ENCODE data around the gene C6orf47.

Gene C6orf47

DNA sequence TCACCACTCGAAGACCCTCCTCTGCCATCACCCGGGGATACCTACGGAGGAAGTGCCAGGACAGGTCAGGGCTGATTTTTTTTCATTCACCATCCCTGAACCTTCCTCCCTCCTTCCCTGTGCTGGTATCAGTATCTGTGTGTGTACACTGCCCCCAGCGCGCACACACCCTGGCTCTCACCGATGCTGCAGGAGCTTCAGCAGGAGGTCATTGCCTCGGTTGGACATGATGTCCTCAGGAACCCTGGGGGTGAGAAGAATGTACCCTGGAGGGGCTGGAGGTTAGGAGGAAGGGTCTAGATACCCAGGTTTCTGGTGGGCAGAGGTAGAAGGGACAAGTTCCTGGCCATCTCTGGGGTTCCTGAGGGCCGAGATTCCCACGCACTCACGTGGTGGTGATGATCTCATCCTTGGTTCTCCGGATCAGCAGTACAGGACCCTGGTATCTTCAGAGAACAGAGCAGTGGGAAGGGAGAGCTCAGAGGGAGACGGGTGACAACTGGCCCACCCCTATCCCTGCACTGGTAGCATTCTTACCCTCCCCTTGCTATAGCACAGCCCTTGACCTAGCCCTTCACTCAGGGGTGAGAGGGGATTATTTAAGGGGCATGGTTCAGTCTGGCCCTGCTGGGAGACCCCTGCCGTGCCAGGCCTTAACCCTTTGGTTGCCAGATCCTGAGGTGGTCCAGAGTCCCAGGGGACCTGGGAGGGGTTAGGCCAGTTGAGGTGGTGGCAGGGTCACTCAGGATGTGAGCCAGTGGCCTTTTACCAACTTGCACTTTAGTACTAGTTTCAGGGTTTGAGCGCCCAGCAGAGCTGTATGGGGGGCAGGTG, 27.5 kb upstream of the C6orf47 start:
- DNase-seq (ENCODE audit: low read depth): no peak

DNA sequence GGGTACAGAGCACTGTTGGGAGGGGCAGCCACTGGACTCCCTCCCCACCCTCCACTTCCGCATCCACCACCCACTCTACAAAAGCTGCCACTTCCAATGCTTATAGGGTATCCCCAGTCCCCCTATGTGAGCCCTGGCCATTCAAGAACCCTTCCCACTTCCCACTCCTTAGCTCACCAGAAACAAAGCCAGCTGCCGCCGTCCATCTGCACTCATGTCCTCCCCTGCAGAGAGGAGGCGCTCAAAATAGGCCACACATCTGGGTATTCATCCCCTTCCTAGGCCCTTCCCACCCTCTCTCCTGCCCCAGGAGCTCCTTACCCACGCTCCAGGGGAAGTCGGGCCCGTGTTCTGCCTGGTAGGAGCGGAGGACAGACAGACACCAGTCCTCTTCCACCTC, 26.7 kb upstream of the C6orf47 start:
- no peak for DNase-seq (ENCODE audit: low read depth)

DNA sequence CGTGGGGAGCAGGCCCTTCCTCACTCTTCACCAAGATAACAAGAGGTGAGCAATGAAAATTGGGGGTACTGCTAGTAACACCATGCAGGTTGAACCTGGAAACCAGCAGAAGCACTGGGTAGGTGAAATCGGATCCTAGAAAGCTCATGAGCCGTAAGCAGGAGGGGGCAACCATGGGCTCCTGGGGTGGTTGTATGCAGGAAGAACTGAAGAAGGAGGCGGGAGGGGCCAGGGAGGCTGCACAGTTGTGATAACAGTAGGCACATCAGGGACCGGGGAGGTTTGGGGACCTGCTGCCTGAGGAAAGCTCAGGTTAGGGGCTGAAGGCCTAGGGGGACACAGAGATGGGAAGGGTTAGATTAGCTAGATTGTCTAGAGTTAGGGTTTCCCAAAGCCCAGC, 25.9 kb upstream of the C6orf47 start:
- no peak for DNase-seq (ENCODE audit: low read depth)

DNA sequence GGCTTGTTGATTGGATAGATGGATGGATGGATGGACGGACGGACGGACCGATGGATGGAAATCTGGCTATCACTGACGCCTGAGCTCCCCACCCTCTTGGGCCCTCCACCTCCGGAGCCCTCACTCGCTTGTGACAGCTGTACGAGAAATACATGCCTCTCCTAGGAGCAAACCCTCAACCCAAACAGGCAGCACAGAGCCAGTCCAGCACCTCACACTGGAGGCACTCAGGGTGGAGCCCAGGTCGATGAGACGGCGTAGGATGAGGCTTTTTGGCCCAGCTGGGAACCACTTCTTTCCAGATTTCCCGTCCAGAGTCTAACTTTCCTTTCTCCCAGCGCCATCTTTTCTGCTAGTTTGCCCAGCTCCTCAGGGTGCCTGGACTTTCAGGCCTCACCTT, 23.0 kb upstream of the C6orf47 start:
- no peak for DNase-seq (ENCODE audit: low read depth)

DNA sequence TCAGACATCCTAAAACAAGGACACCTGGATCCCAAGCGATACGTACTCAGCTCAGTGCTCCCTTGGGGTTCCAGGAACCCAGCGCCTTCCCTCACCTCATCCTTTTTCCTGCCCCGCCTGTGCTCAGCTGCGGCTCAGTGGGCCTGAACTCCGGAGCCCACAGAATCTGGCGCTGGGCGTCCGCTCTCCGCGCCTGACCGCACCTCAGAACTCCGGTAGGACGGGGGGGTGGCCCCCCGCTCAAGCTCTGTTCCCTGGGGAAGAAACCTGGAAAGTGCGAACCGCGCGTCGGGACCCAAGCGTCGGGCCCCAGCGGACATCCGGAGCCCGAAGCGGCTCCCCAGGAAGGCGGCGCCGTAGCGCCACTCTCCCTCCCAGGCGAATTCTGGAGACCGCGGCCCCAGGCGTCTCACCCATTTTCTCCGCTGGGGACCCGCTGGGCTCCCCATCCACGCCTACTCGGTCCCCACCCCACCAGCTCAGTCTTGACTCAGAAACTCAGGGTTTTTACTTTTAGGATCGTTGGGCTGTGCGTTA, 20.6 kb upstream of the C6orf47 start:
- DNase-seq (ENCODE audit: low read depth): no peak

DNA sequence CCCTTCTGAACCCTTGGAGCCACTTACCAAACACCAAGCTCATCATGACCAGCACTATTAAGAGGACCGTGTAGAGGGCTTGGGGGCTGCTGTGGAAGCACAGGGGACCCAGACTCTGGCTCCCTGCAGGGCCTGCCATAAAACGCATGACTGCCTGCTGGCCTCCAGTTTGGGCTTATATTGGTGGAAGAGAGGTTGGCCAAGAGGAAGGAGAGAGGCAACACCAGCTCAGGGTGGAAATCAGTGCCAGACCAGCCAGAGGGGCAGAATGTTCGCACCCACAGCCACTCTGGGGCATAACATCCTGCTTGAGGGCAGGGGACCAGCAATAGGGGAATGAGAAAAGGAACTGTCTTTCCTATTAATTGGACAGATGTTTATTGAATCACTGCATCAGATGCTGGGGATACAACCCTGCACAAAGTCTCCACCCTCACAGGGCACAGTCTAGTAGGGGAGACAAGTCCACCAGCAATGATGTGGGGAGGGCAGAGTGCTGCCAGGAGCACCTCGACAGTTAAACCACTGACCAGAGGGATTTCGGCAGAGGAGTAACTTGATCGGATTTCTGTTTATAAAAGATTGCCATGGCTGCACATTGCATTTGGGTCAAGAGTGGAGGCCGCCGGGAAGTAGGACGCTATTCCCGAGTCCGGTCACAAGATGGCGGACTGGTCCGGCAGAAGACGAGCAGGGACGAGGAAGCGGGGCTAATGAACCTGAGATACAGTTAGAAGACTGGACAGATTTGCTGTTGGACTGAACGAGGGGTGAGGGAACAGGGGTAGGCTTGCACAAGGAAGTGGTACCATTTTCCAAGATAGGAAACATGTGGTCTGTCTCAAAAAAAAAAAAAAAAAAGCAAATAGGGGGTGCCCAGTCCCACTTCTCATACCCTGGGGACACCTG, 19.9 kb upstream of the C6orf47 start, which contains the start of gene LY6G5C:
Gene LY6G5C, minus strand, starts transcription at position 842 of the 909 bp plus-strand sequence. Its CDS starts 694 bp downstream, at position 148.
- peak; percentile 32 for DNase-seq (ENCODE audit: low read depth)

DNA sequence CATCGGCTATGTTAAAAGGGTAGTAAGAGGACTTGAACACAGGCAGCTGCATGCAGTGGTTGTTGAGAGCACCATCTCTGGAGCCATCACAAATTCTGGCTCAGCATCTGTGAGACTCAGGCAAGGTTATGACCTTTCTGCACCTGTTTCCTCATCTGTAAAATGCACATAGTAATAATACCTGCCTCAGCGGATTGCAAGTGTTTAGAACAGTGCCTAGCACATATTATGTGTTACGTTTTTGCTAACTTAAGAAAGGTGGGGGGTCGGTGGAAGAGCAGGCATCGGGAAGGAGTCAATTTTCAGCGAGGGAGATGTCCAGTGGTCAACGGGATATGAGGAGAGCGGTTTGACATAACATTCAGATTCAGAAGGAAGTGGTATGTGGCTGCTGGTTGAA, 17.4 kb upstream of the C6orf47 start:
- DNase-seq (ENCODE audit: low read depth): no peak

DNA sequence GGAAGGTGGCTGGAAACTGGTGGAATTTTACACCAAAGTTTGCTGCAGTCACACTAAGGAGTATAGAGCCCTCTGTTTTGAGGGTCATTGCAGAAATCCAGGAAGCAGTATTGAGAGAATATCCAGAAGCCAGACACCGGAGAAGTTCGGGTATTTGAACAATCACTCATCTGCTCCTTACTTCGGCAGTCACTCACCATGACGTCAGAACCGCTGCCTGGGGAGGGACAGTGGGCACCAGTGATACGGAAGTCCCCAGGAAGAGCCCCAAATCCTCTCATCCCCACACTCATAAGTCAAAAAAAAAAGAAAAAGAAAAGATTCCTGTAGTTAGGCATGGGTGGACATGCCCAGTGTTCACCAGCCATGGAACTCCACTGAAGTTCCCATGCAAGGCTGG, 16.3 kb upstream of the C6orf47 start:
- DNase-seq (ENCODE audit: low read depth): no peak

DNA sequence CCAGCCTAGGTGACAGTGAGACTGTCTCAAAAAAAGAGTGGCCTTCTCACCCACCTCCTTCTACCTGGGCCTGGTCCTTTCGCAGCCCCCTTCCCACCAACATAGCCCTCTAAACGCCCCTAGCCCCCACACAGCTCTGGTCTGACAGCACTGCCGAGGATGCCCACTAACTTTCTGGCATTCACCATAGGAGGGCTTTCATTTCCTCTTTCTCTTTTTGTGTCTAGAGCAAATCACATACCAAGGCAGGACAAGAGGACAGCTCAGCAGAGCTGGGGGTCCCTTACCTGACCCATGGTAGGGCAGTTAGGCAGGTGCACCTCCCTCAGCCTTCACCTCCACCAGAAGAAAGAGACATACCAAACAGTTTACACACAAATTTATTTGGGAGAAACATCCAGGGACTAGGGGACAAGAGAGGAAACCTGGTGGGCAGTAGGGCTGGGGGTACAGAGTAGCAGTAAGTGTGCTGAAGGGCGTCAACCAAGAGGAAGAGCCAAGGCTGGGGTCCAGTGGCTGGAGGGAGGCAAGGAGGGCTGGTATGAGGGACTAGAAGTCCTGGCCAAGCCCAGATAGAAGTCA, 15.8 kb upstream of the C6orf47 start:
- DNase-seq (ENCODE audit: low read depth): no peak

DNA sequence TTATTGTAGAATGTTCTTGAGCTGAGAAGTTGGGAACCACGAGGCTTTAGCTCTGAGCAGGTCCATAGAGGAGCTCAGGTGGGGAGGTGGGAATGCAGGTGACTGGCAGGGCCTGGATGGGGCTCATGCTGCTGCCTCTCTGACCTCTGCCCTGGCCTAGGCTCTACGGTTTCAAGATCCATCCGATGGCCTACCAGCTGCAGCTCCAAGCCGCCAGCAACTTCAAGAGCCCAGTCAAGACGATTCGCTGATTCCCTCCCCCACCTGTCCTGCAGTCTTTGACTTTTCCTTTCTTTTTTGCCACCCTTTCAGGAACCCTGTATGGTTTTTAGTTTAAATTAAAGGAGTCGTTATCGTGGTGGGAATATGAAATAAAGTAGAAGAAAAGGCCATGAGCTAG, 9.1 kb upstream of the C6orf47 start, which contains the start of gene LY6G5B:
Gene LY6G5B, plus strand, starts transcription at position 301 of the 400 bp plus-strand sequence. CDS start 975 bp downstream, outside the sequence.
- DNase-seq (ENCODE audit: low read depth): no peak

DNA sequence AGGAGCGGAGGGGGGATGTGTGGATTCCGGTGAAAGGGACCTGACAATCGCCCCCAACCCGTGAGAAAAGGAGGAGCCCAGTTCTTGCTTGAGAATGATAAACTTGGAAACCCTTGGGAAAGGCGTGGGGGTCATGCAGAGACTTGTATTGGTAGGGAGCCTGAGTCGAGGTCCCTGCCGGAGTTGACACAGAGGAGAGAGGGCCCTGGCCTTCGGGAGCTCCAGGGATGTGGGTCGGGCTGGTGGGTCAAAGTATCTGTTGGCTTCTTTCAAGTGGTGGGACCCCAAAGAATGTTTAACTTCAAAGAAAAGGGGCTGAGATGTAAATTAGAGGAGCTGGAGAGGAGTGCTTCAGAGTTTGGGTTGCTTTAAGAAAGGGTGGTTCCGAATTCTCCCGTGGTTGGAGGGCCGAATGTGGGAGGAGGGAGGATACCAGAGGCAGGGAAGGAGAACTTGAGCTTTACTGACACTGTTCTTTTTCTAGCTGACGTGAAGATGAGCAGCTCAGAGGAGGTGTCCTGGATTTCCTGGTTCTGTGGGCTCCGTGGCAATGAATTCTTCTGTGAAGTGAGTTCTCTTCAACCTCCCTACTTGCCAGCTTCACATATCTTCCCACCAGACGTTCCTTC, 5.9 kb upstream of the C6orf47 start:
- DNase-seq (ENCODE audit: low read depth): no peak

DNA sequence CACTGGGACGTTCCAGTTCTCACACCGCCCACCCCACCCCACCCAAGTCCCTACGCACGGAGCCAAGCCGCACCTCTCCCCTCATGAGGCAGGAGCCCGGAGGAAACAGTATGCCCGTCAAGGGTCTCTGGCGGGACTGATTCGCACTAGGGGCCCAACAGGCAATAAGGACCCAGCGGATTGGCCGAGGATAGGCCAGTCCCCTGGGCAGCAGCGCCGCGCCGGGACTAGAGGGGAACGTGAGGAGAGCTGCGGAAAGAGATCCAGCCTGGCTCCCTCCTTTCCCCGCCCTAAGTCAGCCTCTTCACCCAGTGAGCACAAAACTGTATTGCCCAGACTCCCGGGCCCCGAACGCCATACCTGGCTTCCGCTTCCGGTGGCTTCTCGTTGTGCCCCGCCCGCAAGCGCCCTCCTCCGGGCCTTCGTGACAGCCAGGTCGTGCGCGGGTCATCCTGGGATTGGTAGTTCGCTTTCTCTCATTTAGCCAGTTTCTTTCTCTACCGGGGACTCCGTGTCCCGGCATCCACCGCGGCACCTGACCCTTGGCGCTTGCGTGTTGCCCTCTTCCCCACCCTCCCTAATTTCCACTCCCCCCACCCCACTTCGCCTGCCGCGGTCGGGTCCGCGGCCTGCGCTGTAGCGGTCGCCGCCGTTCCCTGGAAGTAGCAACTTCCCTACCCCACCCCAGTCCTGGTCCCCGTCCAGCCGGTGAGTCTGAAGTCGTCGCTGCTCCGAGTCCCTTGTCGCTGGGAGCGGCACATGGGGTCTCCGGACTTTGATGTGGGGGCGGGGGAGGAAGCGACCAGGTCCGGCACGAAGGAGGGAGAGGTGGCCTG, 5.1 kb upstream of the C6orf47 start, which contains the start of gene CSNK2B:
Gene CSNK2B, plus strand, starts transcription at position 580 of the 836 bp plus-strand sequence. CDS start 752 bp downstream, outside the sequence.
- peak; percentile 97 for DNase-seq (ENCODE audit: low read depth)

DNA sequence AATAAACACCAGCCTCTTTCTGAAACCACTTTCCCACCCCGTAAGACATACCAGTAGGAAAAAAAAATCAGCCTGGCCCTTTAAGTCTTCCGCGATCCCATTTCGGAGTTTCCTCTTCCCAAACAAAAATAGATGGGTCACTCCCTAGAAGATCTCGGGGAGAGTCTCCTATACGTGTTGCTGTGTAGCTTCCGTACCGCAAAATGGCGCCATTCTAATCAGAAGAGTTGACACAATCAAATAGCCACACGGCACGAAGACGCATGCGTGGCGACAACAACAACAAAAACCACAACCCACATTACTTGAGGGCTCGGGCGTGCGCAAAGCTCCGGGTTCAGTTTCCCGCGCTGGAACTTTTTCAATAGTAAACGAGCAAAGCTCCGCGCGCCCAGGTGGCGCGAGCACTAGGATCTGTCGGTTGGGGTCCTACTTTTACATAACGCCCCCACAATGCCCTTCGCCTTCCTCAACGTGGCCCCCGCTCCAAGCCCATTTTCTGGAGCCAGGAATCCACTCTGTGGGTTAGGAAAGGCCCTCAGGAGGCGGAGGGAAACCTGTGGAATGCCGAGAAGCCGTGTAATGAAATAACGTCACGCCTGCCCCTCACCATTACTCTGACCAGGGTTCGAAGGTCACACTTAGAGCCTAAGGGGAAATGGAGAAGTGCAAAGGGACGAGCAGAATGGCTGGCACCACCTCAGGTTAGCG, 4.4 kb upstream of the C6orf47 start, which contains the start of gene GPANK1:
Gene GPANK1, minus strand, starts transcription at position 208 of the 711 bp plus-strand sequence. CDS start 519 bp downstream, outside the sequence.
- DNase-seq (ENCODE audit: low read depth): peak; percentile 71

DNA sequence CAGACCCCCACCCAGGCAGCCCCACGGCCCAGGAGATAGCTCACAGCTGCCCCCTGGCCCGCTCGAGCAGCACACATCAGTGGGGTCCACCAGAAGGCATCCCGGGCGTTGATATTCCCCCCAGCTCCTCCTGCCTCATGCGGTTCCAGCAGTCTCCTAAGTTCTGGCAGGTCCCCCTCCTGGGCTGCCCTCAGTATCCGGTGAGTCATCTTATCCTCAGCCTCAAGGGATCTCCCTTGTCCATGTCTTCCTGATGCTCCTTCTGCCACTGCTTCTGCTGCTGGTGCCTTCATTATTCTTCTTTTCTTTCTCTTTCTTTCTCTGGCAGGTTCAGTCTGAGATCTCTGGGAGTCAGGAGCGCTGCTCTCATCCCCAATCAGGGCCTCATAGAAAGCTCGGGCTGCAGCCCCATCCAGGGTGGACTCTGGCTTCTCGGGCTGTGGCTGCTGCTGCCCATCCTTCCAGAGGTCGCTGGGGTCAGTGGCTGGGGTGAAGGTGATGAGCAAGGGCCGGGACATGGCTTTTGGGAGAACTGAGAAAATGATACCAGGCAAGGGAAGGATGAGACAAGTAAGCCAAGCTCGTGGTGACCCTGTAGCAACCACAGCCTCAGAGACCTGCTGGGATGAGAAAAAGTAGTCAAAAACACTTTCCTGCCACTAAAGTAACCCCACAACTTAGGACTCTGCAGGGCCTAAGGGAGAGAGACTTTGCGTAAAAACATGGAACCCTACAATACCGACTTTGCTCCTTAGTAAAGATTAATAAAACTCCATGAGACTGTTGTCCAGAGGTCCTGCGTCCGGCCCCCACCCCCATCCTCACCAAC, 3.6 kb upstream of the C6orf47 start:
- DNase-seq (ENCODE audit: low read depth): no peak

DNA sequence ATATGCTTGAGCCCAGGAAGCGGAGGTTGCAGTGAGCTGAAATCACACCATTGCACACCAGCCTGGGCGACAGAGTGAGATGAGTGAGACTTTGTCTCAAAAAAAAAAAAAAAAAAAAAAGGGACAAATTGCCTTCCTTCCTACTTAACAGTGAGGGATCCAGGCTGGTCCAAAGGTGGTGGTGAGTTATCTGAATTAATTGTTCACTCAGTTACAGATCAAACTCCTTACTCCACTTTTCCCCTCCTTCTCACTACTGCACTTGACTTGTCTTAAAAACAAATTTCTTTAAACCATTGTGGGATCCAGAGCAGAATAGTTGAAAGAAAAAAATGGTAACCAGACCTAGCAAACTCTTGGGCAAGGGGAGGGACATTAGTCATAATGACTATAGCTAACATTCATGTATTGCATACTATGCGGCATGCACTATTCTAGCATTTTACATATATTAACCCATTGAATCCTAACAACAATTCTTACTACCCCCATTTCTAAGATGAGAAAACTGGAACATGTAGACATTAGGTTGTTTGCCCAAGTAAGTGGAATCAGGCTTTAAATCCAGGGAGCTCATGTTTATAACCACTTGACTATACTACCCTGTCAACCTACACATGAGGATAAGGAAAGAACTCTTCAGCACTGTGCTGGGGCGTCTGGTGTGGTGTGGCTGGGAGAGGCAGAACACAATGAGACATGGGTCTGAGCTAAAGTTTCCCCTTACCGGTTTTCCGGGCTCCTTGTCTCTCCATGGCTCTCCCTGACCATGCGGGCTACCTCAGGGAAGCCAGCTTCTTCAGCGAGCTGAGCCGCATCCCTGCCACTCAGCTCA, 2.8 kb upstream of the C6orf47 start:
- no peak for DNase-seq (ENCODE audit: low read depth)

DNA sequence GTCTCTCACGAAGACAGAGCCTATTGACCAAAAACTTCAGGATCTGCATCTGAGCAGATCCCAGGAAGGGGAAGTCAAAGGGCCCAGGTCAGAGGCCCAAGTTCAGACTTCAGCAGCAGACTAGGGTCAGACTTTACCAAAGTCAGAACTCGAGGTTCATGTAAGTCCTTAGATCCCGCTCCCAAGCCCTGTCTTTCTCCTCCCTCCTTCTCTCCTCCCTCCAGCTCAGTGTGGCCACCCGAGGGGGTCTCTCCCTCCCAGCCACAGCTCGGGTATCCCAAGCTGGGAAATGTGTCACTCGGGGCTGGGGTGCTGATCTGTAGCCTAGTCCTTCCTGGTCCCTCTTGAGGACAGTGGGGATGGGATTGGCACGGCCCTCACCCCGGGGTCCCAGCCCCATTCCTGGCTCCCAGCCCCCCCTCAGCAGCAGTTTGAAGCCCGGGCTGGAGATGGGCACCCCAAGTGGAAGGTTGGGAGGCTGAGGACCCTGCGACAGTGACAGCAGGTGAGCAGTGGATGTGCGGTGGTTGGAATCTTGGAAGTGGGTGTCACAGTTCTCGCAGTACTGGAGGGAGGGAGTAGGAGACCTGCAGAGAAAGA, 1.6 kb upstream of the C6orf47 start:
- no peak for DNase-seq (ENCODE audit: low read depth)

Measured in stimulated activated CD8-positive, alpha-beta memory T cell treated with anti-CD3 and anti-CD28 coated beads, Interleukin-12 subunit alpha, Interleukin-12 subunit beta, amount 100 ng/mL, for 4 hours (primary cell).